Neural progenitor cell (in vitro differentiated cells): ENCODE data around the gene PTPRG.

ENCODE experiments used
- CTCF ChIP-seq: fragments of 200-600 bp; sonication (generic); IDR thresholded peaks from 2 replicates; pipeline ENCODE4 v1.5.1; 2017; ENCODE audit warnings: antibody characterized with exemption, mild to moderate bottlenecking
- EZH2phosphoT487 ChIP-seq: fragments of 200-600 bp; sonication (generic); IDR thresholded peaks from 2 replicates; pipeline ENCODE4 v1.6.1; 2017; ENCODE audit warnings: antibody characterized with exemption

- TF ChIP-seq CTCF (no peak), EZH2phosphoT487 (no peak)
These were observed 106.0 kb downstream of the PTPRG start for GRCh38 chr3:61667383-61667782.
